Measurements from ENCODE around the gene CT47A7. TPM values are rescaled to one million over a fixed set of nuclear protein-coding genes. Genes with fewer than 3 reads are reported as not detected.
"Not testable (repeated sequence)": the region's sequence is repeated elsewhere in the genome, so short reads cannot be mapped to it uniquely, and the experiment has no call there.

Gene CT47A7
- not detected for polyA plus RNA-seq
- long read RNA-seq, donor 1: 0 reads
- long read RNA-seq, donor 2: 0 reads
- long read RNA-seq, donor 3: 0 reads
- long read RNA-seq, donor 4: 0 reads
- long read RNA-seq, donor 5: 0 reads
- long read RNA-seq, donor 6: 0 reads
- long read RNA-seq, donor 7: 0 reads
- long read RNA-seq, donor 8: 0 reads
- long read RNA-seq, donor 9: 0 reads
- long read RNA-seq, donor 10: 0 reads

- WGBS, 3 donors: no CpG with 5 or more reads among the region's 7 CpGs
- H3K4me3 ChIP-seq (ENCODE audit: low read depth in 1 of 3, low read length in 3 of 3); FAIRE-seq; DNase-seq; H3K4me1 ChIP-seq (ENCODE audit: control insufficient read depth in 3 of 3, insufficient read depth in 2 of 3, low read depth in 1 of 3, low read length in 2 of 3); H3K9me3 ChIP-seq (ENCODE audit: control insufficient read depth in 2 of 2, insufficient read depth in 1 of 2, low read depth in 1 of 2, low read length in 1 of 2); H3K27me3 ChIP-seq (ENCODE audit: control insufficient read depth in 3 of 3, insufficient read depth in 3 of 3, low read length in 3 of 3); H3K36me3 ChIP-seq (ENCODE audit: control insufficient read depth in 3 of 3, insufficient read depth in 2 of 3, low read depth in 1 of 3, low read length in 3 of 3); H3K27ac ChIP-seq (ENCODE audit: low read depth in 1 of 3, low read length in 2 of 3): not testable (repeated sequence)
These were observed at the start of gene CT47A7 for GRCh38 chrX:120956500-120956899. Gene CT47A7 (minus strand): TSS chrX:120956600. CDS start chrX:120956345, 255 bp downstream.

DNA sequence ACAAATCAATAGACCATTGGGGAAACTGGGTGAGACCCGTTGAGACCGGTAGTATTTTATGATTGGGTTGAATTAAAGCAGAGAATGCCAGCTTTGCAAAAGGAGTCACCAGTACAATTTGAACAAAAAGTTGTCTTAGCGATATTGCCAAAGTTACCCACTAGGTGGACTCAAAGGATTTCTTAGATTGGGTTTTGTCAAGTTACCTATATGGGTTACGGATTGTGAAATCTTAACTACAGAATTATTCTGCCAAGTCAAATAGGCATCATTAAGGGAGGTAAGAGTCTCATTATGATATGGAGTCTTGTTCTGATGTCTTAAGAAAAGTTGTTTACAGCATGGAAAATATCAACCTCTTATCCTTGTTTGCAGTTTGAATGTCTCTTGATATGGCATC, 44.2 kb upstream of the CT47A7 start:
- Histone ChIP-seq H3K4me1 (ENCODE audit: control insufficient read depth in 3 of 3, insufficient read depth in 2 of 3, low read depth in 1 of 3, low read length in 2 of 3) (no peaks in the 10 kb centered on the region), H3K27ac (ENCODE audit: low read depth in 1 of 3, low read length in 2 of 3) (no peak overlapping the region), H3K4me3 (ENCODE audit: low read depth in 1 of 3, low read length in 3 of 3) (no peak overlapping the region), H3K9me3 (ENCODE audit: control insufficient read depth in 2 of 2, insufficient read depth in 1 of 2, low read depth in 1 of 2, low read length in 1 of 2) (no peaks in the 10 kb centered on the region), H3K36me3 (ENCODE audit: control insufficient read depth in 3 of 3, insufficient read depth in 2 of 3, low read depth in 1 of 3, low read length in 3 of 3) (no peaks in the 10 kb centered on the region), H3K27me3 (ENCODE audit: control insufficient read depth in 3 of 3, insufficient read depth in 3 of 3, low read length in 3 of 3) (no peaks in the 10 kb centered on the region)
- peak in 1 of 2 donors; percentile 11 for DNase-seq
- no peak for FAIRE-seq
- WGBS, 3 donors: 28 to 47% (median 45%) methylated on average over 4 of the region's 4 CpGs

- H3K9me3 ChIP-seq (ENCODE audit: control insufficient read depth in 2 of 2, insufficient read depth in 1 of 2, low read depth in 1 of 2, low read length in 1 of 2): no peaks in the 10 kb centered on the region
- no peak overlapping the region for H3K4me3 ChIP-seq (ENCODE audit: low read depth in 1 of 3, low read length in 3 of 3)
- H3K27ac ChIP-seq (ENCODE audit: low read depth in 1 of 3, low read length in 2 of 3): no peak overlapping the region
- FAIRE-seq (peak; percentile 26), DNase-seq (no peak)
- WGBS, 3 donors: 80 to 86% (median 84%) methylated on average over 3 of the region's 3 CpGs
- no peaks in the 10 kb centered on the region for H3K4me1 ChIP-seq (ENCODE audit: control insufficient read depth in 3 of 3, insufficient read depth in 2 of 3, low read depth in 1 of 3, low read length in 2 of 3)
- no peaks in the 10 kb centered on the region for H3K36me3 ChIP-seq (ENCODE audit: control insufficient read depth in 3 of 3, insufficient read depth in 2 of 3, low read depth in 1 of 3, low read length in 3 of 3)
- H3K27me3 ChIP-seq (ENCODE audit: control insufficient read depth in 3 of 3, insufficient read depth in 3 of 3, low read length in 3 of 3): no peaks in the 10 kb centered on the region
These were observed 43.0 kb upstream of the CT47A7 start for GRCh38 chrX:120999413-120999812.

DNA sequence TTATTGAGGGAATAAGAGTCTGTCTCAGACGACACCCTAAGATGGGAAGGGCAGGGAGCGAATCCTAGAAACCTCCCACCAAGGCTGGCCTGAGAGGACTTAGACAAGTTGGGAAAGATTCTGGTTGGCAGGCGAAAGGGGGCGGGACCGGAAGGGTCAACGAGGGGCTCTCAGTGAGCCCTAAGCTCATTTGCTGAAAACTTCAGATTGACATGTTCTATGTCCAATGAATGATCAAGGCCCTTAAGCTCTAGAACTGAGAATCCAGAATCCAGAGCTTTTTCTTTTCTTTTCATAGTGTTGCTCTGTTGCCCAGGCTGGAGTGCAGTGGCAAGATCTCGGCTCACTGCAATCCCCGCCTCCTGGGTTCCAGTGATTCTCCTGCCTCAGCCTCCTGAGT, 29.3 kb upstream of the CT47A7 start, which contains the start of gene CT47A1:
Gene CT47A1, minus strand, starts transcription at position 101 of the 400 bp plus-strand sequence. CDS start 231 bp downstream, outside the sequence.
- H3K36me3 ChIP-seq (ENCODE audit: control insufficient read depth in 3 of 3, insufficient read depth in 2 of 3, low read depth in 1 of 3, low read length in 3 of 3); H3K27me3 ChIP-seq (ENCODE audit: control insufficient read depth in 3 of 3, insufficient read depth in 3 of 3, low read length in 3 of 3); FAIRE-seq; H3K9me3 ChIP-seq (ENCODE audit: control insufficient read depth in 2 of 2, insufficient read depth in 1 of 2, low read depth in 1 of 2, low read length in 1 of 2); H3K27ac ChIP-seq (ENCODE audit: low read depth in 1 of 3, low read length in 2 of 3); H3K4me1 ChIP-seq (ENCODE audit: control insufficient read depth in 3 of 3, insufficient read depth in 2 of 3, low read depth in 1 of 3, low read length in 2 of 3); H3K4me3 ChIP-seq (ENCODE audit: low read depth in 1 of 3, low read length in 3 of 3); DNase-seq: not testable (repeated sequence)
- WGBS, 3 donors: no CpG with 5 or more reads among the region's 8 CpGs

Other genes starting within 250 kb of the CT47A7 start
- not detected for gene CT47B1, start 80.7 kb downstream of the CT47A7 start, polyA plus RNA-seq
- not detected for gene CT47A11, start 19.4 kb downstream of the CT47A7 start, polyA plus RNA-seq
- gene CT47A10, start 14.6 kb downstream of the CT47A7 start, polyA plus RNA-seq: not detected
- gene CT47A9, start 9.7 kb downstream of the CT47A7 start, polyA plus RNA-seq: not detected
- gene CT47A8, start 4.9 kb downstream of the CT47A7 start, polyA plus RNA-seq: not detected
- gene CT47A6, start 4.9 kb upstream of the CT47A7 start, polyA plus RNA-seq: not detected
- gene CT47A5, start 9.7 kb upstream of the CT47A7 start, polyA plus RNA-seq: not detected
- not detected for gene CT47A4, start 14.6 kb upstream of the CT47A7 start, polyA plus RNA-seq
- gene CT47A3, start 19.5 kb upstream of the CT47A7 start, polyA plus RNA-seq: not detected
- not detected for gene CT47A2, start 24.3 kb upstream of the CT47A7 start, polyA plus RNA-seq
- gene CT47A1, start 29.2 kb upstream of the CT47A7 start, polyA plus RNA-seq: not detected
- 1 to 10 TPM in 1 of 4 donors, under 1 TPM in 3; 0.27 to 2.9 (median 0.46) TPM for gene GLUD2, start 91.0 kb upstream of the CT47A7 start, polyA plus RNA-seq

All from small intestine (tissue), 16 donors.